ENCODE data around the gene ULK2.
"Not testable (repeated sequence)": the region's sequence is repeated elsewhere in the genome, so short reads cannot be mapped to it uniquely, and the experiment has no call there.

Gene ULK2

DNA sequence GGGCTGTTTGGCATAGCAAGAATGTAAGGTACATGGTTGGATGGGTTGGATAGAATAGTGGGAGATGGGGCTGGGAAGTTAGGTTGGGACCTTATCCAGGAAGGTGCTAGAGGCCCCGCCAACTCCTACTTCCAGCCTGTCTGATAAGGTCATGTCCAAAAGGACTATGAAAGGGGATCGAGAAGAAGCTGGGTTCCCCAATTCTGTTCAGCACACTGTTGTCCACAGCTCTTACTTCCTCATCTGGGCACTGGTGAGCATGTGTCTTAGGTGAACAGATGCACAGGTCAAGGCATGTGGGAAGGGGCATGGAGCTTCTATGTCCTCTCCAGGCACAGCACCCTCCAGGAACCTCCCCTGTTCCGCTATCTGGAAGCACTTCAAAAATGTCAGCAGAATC lies 5.6 kb upstream of the ULK2 start:
- no peak overlapping the region for H3K27ac ChIP-seq
- no peaks in the 10 kb centered on the region for H3K36me3 ChIP-seq
- no peak overlapping the region for H3K4me2 ChIP-seq
- H3K4me3 ChIP-seq, result no peak overlapping the region
- H3K4me1 ChIP-seq, result peaks cover 29% of the 10 kb centered on the region
- no peak overlapping the region for H3K9ac ChIP-seq
- TF ChIP-seq Cebpa-rat (IDR thresholded peaks at IDR 0.05), result no peak
- H3K9me3 ChIP-seq, result no peaks in the 10 kb centered on the region
- peaks cover 2% of the 10 kb centered on the region; the same call in 1 of the 2 replicates for H3K27me3 ChIP-seq
- H4K20me1 ChIP-seq, result no peaks in the 10 kb centered on the region

DNA sequence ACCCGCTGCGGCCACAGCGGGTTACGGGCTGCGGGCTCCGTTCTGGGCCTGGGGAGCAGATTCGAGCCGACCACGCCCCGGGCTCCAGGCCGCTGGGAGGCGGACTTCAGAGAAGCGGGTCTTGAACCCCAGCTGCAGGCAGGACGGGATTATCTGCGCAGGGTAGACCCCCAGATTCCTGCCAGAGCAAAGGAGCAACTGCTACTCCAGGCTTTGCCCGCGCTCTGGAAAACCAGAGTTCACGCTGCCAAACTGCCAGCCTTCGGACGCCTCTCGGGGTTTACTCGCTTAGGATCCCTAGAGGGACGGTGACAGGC lies 301 bp upstream of the ULK2 start:
- Histone ChIP-seq H3K9me3 (no peaks in the 10 kb centered on the region), H3K4me2 (peak overlapping the region; percentile 89), H3K4me1 (peaks cover 16% of the 10 kb centered on the region), H3K4me3 (peak overlapping the region; percentile 79), H3K27me3 (peaks cover 14% of the 10 kb centered on the region), H4K20me1 (no peaks in the 10 kb centered on the region), H3K9ac (peak overlapping the region; percentile 83; the same call in 1 of the 2 replicates), H3K27ac (peak overlapping the region; percentile 88), H3K36me3 (no peaks in the 10 kb centered on the region)
- TF ChIP-seq Cebpa-rat (IDR thresholded peaks at IDR 0.05), result no peak

DNA sequence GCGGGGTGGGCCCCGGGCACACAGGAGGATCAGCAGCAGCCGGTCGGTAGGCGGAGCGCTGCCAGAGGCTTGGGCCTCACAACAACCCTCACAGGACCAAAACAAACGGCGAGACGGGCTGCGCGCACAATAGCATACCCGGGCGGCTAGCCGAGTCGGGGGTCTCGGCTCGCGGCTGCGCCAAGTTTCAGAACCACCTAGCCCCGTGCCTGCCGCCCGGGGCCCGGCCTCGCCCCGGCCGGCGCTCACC lies 732 bp downstream of the ULK2 start:
- H3K4me2 ChIP-seq, result peak overlapping the region; percentile 89
- H3K9ac ChIP-seq, result peak overlapping the region; percentile 83
- H3K27ac ChIP-seq, result peak overlapping the region; percentile 88

DNA sequence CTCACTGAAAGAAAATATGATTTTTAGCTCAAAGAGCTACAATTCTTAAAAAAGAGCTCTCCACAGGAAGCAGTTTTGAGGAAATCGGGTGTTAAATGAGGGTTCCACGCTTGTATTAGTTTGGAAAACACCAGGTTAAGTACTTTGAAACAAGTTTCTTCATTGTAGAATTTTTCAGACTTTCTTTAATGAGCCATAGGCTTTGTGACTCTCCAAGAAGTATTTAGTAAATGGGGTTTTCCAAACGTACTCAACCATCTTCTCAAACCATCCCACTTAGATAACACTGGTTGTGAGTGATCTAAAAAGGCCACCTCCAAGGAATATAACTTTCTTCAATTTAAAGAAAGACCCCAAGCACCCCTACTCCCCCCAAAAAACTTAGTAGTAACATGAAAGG lies 2.7 kb downstream of the ULK2 start:
- peaks cover 14% of the 10 kb centered on the region for H3K27me3 ChIP-seq
- H3K9me3 ChIP-seq, result no peaks in the 10 kb centered on the region
- no peak for TF ChIP-seq Cebpa-rat (IDR thresholded peaks at IDR 0.05)
- H3K4me3 ChIP-seq, result no peak overlapping the region
- no peak overlapping the region for H3K9ac ChIP-seq
- no peak overlapping the region for H3K27ac ChIP-seq
- peak overlapping the region; percentile 6; the same call in 1 of the 2 replicates for H3K4me2 ChIP-seq
- H3K36me3 ChIP-seq, result no peaks in the 10 kb centered on the region
- peaks cover 16% of the 10 kb centered on the region for H3K4me1 ChIP-seq
- no peaks in the 10 kb centered on the region for H4K20me1 ChIP-seq

More for the DNA sequence above, 732 bp downstream of the ULK2 start:
- peak overlapping the region; percentile 79 for H3K4me3 ChIP-seq
- TF ChIP-seq Cebpa-rat (IDR thresholded peaks at IDR 0.05), result no peak
- H3K4me1 ChIP-seq, result peaks cover 16% of the 10 kb centered on the region
- H4K20me1 ChIP-seq, result no peaks in the 10 kb centered on the region
- H3K27me3 ChIP-seq, result peaks cover 14% of the 10 kb centered on the region
- H3K9me3 ChIP-seq, result no peaks in the 10 kb centered on the region
- no peaks in the 10 kb centered on the region for H3K36me3 ChIP-seq

DNA sequence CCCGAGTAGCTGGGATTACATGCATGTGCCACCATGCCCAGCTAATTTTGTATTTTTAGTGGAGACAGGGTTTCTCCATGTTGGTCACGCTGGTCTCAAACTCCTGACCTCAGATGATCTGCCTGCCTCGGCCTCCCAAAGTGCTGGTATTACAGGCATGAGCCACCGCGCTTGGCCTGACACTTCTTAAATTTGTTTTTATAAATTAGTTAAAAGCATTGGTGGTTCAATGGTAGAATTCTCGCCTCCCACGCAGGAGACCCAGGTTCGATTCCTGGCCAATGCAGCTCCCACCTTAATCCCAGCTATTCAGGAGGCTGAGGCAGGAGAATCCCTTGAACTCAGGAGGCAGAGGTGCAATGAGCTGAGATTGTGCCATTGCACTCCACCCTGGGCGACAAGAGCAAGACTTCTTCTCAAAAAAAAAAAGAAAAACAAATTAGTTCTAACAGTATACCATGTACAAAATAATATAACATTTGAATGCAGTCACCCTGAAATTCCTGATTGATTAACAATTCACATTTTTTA lies 7.0 kb downstream of the ULK2 start:
- H3K27me3 ChIP-seq, H3K36me3 ChIP-seq, H3K4me1 ChIP-seq, H3K9ac ChIP-seq, H3K27ac ChIP-seq, H3K4me2 ChIP-seq, H4K20me1 ChIP-seq, H3K4me3 ChIP-seq, H3K9me3 ChIP-seq: not testable (repeated sequence)

DNA sequence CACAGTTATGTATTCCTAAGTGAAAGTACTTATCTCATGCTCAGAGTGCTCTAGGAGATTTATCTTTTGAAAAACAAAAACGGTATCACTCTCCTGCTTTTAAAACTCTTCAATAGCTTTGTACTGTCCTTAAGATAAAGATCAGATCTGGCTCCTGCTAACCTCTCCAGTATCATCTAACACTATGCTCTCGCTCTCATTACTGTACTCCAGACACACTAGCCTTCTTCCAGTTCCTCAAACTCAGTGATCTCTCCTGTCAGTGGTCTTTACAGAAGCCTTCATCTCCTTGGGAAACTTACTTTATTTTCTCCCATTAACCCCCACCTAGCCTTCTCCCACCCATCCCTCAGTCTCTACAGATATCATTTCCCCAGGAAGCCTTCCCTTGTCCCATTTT lies 10.1 kb downstream of the ULK2 start:
- no peak for TF ChIP-seq Cebpa-rat (IDR thresholded peaks at IDR 0.05)
- no peak overlapping the region for H3K4me2 ChIP-seq
- no peaks in the 10 kb centered on the region for H3K4me1 ChIP-seq
- no peaks in the 10 kb centered on the region; the same call in 1 of the 2 replicates for H3K9me3 ChIP-seq
- H3K9ac ChIP-seq, result no peak overlapping the region
- H4K20me1 ChIP-seq, result no peaks in the 10 kb centered on the region
- H3K4me3 ChIP-seq, result no peak overlapping the region
- no peak overlapping the region for H3K27ac ChIP-seq
- H3K36me3 ChIP-seq, result peaks cover 4% of the 10 kb centered on the region; the same call in 1 of the 2 replicates
- H3K27me3 ChIP-seq, result no peaks in the 10 kb centered on the region

DNA sequence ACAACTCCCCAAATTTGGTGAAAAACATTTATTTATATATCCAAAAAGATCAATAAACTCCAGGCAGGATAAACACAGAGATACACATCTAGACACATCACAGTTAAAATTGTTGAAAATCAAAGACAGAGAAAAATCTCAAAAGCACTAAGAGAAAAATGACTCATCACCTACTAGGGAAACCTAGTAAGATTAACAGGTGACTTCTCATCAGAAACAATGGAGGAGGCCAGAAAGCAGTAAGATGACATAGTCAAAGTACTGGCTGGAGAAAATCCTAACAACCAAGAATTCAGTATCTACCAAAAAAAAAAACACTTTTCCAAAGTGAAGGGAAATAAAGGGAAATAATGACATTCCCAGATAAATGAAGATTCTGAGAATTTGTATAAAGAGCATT lies 33.8 kb downstream of the ULK2 start:
- peaks cover 19% of the 10 kb centered on the region for H3K9me3 ChIP-seq
- no peak for TF ChIP-seq Cebpa-rat (IDR thresholded peaks at IDR 0.05)
- H3K27ac ChIP-seq, result no peak overlapping the region
- no peaks in the 10 kb centered on the region for H4K20me1 ChIP-seq
- H3K4me1 ChIP-seq, result peaks cover 22% of the 10 kb centered on the region
- H3K27me3 ChIP-seq, result no peaks in the 10 kb centered on the region
- no peak overlapping the region for H3K9ac ChIP-seq
- no peak overlapping the region for H3K4me2 ChIP-seq
- H3K4me3 ChIP-seq, result no peak overlapping the region
- peaks cover 18% of the 10 kb centered on the region; the same call in 1 of the 2 replicates for H3K36me3 ChIP-seq

DNA sequence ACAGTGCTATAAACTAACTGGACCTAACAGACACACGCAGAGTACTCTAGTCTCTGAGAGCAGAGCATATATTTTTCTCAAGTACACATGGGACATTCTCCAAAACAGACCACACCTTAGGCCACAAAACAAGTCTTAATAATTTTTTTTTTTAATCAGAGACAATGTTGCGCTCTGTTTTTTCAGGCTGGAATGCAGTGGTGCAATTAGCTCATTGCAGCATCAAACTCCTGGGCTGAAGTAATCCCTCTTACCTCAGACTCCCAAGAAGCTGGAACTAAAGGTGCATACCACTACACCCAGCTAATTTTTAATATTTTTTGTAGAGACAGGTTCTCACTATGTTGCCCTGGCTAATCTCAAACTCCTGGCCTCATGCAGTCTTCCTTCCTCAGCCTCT lies 37.7 kb downstream of the ULK2 start:
- Histone ChIP-seq H3K4me3 (no peak overlapping the region), H3K27ac (peak overlapping the region; percentile 81), H3K9me3 (peaks cover 19% of the 10 kb centered on the region), H3K27me3 (no peaks in the 10 kb centered on the region), H3K9ac (peak overlapping the region; percentile 16; the same call in 1 of the 2 replicates), H3K36me3 (0 out of 2 replicates have a peak, but pooled peaks cover 12% of the 10 kb centered on the region), H3K4me1 (peaks cover 25% of the 10 kb centered on the region), H3K4me2 (peak overlapping the region; percentile 70), H4K20me1 (no peaks in the 10 kb centered on the region)
- no peak for TF ChIP-seq Cebpa-rat (IDR thresholded peaks at IDR 0.05)

DNA sequence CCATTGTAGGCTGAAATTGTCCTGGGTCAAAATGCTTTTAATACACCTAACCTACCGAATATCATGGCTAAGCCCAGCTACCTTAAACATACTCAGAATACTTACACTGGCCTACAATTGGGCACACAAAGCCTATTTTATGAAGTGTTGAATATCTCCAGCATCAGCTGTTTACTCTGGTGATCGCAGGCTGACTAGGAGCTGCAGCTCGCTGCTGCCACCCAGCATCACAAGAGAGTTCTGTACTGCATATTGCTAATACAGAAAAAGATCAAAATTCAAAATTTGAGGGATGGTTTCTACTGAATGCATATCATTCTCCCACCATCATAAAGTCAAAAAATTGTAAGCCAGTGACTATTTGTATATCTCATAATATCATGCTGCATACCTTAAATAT lies 55.3 kb downstream of the ULK2 start:
- Histone ChIP-seq H3K9me3 (no peaks in the 10 kb centered on the region), H3K4me1 (no peaks in the 10 kb centered on the region), H3K27me3 (no peaks in the 10 kb centered on the region), H3K27ac (no peak overlapping the region), H3K4me2 (no peak overlapping the region), H3K36me3 (peaks cover 15% of the 10 kb centered on the region), H3K9ac (no peak overlapping the region), H3K4me3 (no peak overlapping the region), H4K20me1 (no peaks in the 10 kb centered on the region)
- TF ChIP-seq Cebpa-rat (IDR thresholded peaks at IDR 0.05), result no peak

DNA sequence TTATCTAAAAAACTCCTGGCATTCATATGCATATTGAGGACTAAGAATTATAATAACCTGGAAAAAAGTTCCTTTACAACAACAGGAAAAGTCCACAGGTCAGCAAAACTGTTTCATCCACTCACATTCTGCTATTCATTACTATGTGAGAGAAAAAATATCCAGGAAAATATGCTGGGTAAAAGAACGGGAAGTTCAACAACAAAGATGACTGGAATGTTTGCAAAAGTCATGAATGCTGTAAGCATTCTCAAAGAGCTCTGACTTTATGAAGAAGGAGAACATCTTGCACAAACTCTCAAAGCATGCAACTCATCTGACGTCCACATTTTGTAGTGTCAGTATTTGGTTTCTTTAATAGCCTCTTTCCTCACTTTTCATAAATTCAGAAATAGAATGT lies 62.7 kb downstream of the ULK2 start:
- Histone ChIP-seq H3K9me3 (no peaks in the 10 kb centered on the region), H3K27me3 (no peaks in the 10 kb centered on the region), H3K4me1 (no peaks in the 10 kb centered on the region), H3K4me3 (no peak overlapping the region), H3K36me3 (peaks cover 33% of the 10 kb centered on the region), H3K4me2 (no peak overlapping the region), H4K20me1 (no peaks in the 10 kb centered on the region), H3K27ac (no peak overlapping the region), H3K9ac (no peak overlapping the region)
- TF ChIP-seq Cebpa-rat (IDR thresholded peaks at IDR 0.05), result no peak

DNA sequence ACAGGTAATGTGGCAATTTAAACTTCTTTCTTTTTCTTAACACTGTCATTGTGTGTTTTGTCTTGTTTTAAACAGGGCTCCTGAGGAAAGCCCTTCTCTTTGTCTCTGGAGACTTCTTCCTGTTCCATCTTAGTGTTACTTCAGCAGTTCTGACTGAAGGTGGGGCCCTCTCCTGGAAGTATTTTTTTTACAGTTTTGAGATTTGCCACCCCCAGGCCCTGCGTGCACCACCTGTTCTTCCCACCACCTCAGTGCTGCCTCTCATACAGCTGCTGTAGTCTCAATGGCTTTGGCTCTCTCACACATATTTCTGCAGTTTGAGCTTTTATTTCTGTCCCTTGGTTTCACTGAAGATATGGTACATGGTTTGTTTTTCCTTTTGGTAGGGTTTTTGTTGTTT lies 67.2 kb downstream of the ULK2 start:
- Histone ChIP-seq H4K20me1 (no peaks in the 10 kb centered on the region), H3K27me3 (no peaks in the 10 kb centered on the region), H3K4me3 (no peak overlapping the region), H3K4me2 (no peak overlapping the region), H3K4me1 (no peaks in the 10 kb centered on the region), H3K9me3 (peaks cover 21% of the 10 kb centered on the region), H3K9ac (no peak overlapping the region), H3K36me3 (peaks cover 50% of the 10 kb centered on the region), H3K27ac (no peak overlapping the region)
- no peak for TF ChIP-seq Cebpa-rat (IDR thresholded peaks at IDR 0.05)

Measured in BLaER1 (cell line).